GM12892 (cell line): ENCODE data around the gene ARL4D.

Experiments
- DNase-seq: peaks from one replicate; pipeline ENCODE4 v3.0.0; 2011; ENCODE audit not compliant: insufficient read length
- FAIRE-seq: peaks from 2 replicates; lab custom pipeline; 2011; peaks lifted over from hg19 to GRCh38; lab: Jason Lieb, UNC
- POLR2A ChIP-seq: IDR thresholded peaks from 2 replicates; pipeline ENCODE4 v1.6.1; 2011; ENCODE audit warnings: low read depth, low read length, control low read depth
- POLR2AphosphoS5 ChIP-seq: IDR thresholded peaks from 2 replicates; pipeline ENCODE4 v1.6.1; 2011; ENCODE audit warnings: low read depth, low read length, control low read depth
- TAF1 ChIP-seq: IDR thresholded peaks from 2 replicates; pipeline ENCODE4 v1.6.1; 2011; ENCODE audit warnings: low read depth, mild to moderate bottlenecking, control low read depth, low read length, borderline replicate concordance

ARL4D gene

GRCh38 chr17:43400943-43401717 is 2.3 kb downstream of the ARL4D start:
- TF ChIP-seq TAF1 (no peak), POLR2A (no peak), POLR2AphosphoS5 (no peak)
- no peak for DNase-seq
- no peak for FAIRE-seq

- no peak for FAIRE-seq
- no peak for TF ChIP-seq TAF1
- TF ChIP-seq POLR2AphosphoS5: no peak
- no peak for TF ChIP-seq POLR2A
- no peak for DNase-seq
These were observed 3.3 kb downstream of the ARL4D start for GRCh38 chr17:43402078-43402477.

GRCh38 chr17:43402567-43402966 is 3.8 kb downstream of the ARL4D start:
- FAIRE-seq: no peak
- no peak for DNase-seq
- TF ChIP-seq POLR2AphosphoS5 (no peak), POLR2A (no peak), TAF1 (no peak)

GRCh38 chr17:43403846-43404245 is 5.1 kb downstream of the ARL4D start:
- no peak for DNase-seq
- no peak for FAIRE-seq
- TF ChIP-seq POLR2A (no peak), POLR2AphosphoS5 (no peak), TAF1 (no peak)

- TF ChIP-seq POLR2A: no peak
- TF ChIP-seq TAF1: no peak
- no peak for DNase-seq
- no peak for FAIRE-seq
These were observed 7.1 kb downstream of the ARL4D start for GRCh38 chr17:43405861-43406260.

GRCh38 chr17:43406676-43407645 is 8.2 kb downstream of the ARL4D start:
- no peak for TF ChIP-seq POLR2A
- TF ChIP-seq POLR2AphosphoS5: no peak
- TF ChIP-seq TAF1: no peak
- DNase-seq: no peak
- FAIRE-seq: no peak

GRCh38 chr17:43409131-43409530 is 10.3 kb downstream of the ARL4D start:
- FAIRE-seq (no peak), DNase-seq (no peak)
- TF ChIP-seq POLR2A (no peak), POLR2AphosphoS5 (no peak), TAF1 (no peak)

- FAIRE-seq (no peak), DNase-seq (no peak)
- TF ChIP-seq TAF1 (no peak), POLR2AphosphoS5 (no peak), POLR2A (no peak)
These were observed 12.0 kb downstream of the ARL4D start for GRCh38 chr17:43410557-43411368.

- TF ChIP-seq TAF1 (no peak), POLR2AphosphoS5 (no peak), POLR2A (no peak)
- DNase-seq: no peak
- no peak for FAIRE-seq
These were observed 12.5 kb downstream of the ARL4D start for GRCh38 chr17:43411369-43411677.

- TF ChIP-seq POLR2AphosphoS5 (no peak), POLR2A (no peak)
- no peak for FAIRE-seq
- no peak for DNase-seq
These were observed 13.0 kb downstream of the ARL4D start for GRCh38 chr17:43411749-43412148.

- no peak for FAIRE-seq
- no peak for DNase-seq
- TF ChIP-seq POLR2A (no peak), TAF1 (no peak), POLR2AphosphoS5 (no peak)
These were observed 13.4 kb downstream of the ARL4D start for GRCh38 chr17:43412166-43412565.
